ENCODE results near the gene CCNI2.
A peak's percentile ranks its signal among the peaks of the same experiment; 100 is the strongest.

CCNI2 gene, protein sequence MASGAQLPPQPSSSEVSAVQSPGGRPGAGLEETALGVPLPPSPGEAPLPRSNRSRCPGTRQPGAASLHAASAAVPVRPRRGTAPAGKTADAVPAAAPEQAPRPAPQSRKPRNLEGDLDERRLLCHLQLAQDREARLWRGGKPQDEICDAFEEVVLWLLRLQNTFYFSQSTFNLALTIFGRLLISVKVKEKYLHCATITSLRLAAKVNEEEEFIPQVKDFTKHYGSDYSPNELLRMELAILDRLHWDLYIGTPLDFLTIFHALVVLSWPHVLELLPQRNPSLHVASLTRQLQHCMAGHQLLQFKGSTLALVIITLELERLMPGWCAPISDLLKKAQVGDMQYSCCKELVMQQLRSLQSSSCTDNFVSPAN

DNA sequence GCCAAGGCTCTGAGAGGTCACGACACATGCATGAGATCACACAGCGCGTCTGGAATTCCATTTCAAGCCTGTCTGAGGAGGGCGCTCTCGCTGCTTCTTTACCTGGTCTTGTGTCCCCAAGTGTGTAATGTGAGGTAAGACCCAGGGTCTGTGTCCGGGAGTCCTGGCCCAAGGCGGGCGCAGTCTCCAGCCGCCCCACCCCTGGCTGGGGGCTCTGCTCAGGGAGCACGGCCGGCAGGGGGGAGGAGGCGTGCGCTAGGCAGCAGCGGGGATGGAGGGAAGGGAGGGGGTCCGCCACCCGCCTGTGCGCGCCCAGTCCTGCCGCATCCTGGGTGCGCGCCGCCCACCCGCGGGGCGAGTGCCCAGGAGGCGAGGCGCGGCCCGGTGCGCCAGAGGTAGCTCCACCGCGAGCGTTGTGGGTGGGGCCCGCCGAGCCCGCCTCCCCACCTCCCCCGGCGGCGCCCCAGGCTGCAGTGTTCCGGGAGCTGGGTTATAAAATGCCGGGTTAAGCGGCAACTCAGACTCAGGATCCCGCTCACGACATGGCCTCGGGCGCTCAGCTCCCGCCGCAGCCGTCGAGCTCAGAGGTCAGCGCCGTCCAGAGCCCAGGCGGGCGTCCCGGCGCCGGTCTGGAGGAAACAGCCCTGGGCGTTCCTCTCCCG lies at the start of gene CCNI2:
Gene CCNI2, plus strand, starts transcription at position 473 of the 662 bp plus-strand sequence. Its CDS starts 70 bp downstream, at position 543.
- DNase-seq (ENCODE audit: low read depth), result peak; percentile 37

DNA sequence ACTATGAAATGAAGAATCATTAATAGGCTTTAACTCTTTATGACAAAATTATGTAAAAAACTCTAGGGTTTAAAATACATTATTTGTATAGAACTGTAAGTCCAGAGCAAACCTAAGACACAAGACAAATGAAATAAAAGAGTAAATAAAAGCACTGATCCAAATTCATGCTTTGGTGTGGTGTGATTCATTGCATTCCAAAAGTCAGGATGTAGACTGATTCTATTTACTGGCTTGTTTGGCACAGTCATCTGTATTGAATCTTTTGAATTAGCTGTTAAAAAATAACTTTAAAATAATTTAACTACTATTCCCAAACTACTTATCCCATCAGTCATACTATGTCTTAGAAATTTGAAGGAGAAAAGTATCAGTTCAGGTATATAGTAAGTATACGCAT lies 42.4 kb upstream of the CCNI2 start:
- no peak for DNase-seq (ENCODE audit: low read depth)

DNA sequence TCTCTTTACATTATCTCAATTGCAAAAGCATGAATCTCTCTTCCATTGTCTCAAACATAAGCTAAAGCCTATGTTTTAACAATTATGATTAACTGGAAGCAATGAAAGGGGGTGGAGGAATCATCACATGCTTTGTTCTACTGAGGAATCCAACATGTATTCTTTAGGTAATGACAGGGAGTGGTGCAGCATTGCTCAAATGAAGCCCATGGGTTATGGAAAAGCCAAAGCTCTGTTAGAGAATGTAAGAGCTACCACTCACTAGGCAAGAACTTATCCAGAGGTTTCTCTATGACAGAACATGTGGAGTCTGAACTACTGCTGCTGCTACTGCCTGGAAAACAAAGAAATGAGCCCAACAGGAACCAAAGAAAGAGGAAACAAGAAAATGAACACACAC lies 38.6 kb upstream of the CCNI2 start:
- no peak for DNase-seq (ENCODE audit: low read depth)

DNA sequence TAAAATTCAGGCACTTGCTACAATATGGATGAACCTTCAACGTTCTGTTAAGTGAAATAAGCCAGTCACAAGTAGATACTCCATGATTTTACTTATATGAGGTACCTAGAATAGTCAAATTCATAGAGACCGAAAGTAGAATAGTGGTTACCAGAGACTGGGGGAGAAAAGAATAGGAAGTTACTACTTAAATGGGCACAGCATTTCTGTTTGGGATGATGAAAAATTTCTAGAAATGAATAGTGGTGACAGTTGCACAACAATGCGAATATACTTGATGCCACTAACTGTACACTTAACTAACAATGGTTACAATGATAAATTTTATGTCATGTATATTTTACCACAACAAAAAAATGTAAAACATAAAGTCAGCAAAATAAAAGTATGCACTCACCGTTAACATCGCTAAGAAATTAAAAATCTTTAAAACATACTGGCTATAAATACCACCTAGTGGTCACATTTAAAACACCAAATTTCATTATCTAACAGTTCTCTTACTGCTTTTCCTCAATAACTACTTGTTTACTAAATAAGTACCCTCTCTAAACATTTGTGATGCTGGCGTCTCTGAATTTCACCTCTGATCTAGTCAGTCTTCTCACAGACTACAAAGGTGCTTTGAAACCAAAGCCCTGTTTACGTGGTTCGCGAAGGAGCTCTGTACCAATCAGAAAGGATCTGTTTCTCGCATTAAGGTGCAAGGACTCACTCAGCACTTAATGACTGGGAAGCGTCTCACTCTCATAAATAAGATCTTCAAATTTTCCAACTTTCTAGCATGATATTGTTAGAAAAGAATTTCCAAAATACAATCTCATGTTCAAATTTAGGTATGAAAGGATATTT lies 32.5 kb upstream of the CCNI2 start:
- no peak for DNase-seq (ENCODE audit: low read depth)

DNA sequence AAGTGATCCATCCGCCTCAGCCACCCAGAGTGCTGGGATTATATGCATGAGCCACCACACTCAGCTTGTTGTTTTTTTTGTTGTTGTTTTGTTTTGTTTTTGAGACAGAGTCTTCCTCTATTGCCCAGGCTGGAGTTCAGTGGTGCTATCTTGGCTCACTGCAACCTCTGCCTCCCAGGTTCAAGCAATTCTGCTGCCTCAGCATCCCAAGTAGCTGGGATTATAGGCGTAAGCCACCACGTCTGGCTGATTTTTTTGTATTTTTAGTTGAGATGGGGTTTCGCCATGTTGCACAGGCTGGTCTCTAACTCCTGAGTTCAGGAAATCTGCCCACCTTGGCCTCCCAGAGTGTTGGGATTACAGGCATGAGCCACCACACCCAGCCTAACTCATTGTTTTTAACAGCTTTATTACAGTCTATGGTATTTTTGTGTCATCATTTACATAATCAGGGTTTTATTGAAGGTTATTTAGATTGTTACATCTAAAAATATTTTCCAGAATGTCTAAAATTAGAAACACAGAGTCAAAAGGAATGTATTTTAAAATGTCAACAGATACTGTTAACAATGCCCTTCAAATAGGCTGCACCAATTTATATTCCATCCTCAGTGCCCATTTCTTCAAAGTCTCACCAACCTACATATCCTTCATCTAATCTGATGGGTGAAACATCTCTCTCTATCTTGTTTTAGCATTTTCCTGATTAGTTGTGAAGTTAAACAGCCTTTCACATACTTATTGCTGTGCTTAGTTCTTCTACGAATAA lies 28.5 kb upstream of the CCNI2 start:
- DNase-seq (ENCODE audit: low read depth), result no peak

DNA sequence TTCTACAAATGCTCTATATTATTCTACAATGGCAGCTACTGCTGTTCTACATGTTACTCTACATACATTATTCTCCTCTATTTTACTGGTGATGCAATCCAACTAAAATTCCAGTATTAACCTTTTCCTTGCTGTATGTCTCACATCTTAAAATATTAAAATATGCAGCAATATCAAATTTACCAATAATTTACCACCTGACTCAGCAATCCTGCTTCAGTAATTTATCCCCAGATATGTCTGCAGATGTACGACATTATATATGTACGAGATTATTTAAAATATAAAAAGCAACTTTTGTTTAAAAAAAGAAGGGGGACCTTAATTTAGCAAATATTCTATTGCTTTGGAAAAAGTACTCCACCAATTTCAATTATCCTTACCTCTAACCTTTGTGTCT lies 21.5 kb upstream of the CCNI2 start:
- DNase-seq (ENCODE audit: low read depth), result no peak

DNA sequence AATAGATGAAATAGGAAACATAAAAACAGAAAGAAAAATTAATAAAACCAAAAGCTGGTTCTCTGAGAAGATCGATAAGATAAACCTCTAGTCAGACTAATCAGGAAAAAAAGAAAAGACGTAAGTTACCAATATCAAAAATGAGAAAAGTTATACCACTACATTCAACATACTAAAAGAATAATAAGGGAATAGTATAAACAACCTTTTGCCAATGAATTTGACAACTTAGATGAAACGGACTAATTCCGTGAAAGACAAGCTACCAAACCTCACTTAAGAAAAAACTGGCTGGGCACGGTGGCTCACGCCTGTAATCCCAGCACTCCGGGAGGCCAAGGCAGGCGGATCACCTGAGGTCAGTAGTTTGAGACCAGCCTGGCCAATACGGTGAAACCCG lies 17.3 kb upstream of the CCNI2 start:
- DNase-seq (ENCODE audit: low read depth), result no peak

DNA sequence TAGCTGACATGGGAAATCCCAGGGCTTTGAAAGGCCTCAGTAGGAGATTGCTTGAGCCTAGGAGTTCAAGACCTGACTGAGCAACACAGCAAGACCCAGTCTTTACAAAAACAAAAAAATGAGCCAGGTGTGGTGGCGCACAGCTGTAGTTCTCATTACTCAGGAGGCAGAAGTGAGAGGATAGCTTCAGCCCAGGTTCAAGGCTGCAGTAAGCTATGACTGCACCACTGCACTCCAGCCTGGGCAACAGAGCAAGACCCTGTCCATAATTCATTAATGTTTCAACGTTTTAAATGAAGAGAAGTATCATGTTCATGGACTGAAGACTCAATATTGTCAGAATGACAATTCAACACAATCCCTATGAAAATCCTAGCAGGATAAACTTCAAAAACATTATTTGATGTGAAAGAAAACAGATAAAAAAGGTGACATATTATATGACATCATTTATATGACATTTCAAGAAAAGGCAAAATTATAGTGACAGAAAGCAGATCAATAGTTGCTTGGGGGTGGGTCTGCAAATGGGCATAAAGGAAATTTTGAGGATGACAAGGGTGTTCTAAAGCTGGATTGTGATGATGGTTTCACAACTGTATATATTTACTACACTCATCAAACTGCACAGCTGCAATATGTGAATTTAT lies 13.6 kb upstream of the CCNI2 start:
- no peak for DNase-seq (ENCODE audit: low read depth)

DNA sequence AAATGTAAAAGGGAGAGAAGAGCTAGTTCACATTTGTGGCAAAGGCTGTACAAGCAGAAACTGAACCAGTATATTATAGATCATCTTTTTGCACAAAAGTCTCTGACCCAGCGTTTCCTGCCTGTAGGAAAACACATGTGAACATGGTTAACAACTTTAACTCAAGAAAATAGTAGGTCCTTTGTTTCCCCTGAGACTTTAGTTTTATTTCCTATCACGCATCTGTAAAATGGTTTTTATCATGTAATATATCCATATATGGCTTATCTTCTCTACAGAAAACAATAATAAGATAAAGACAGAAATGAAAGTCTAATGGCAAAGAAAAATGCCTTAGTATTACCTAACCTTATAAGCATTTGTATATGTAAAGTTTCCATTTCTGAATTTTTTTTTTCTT lies 12.5 kb upstream of the CCNI2 start:
- no peak for DNase-seq (ENCODE audit: low read depth)

DNA sequence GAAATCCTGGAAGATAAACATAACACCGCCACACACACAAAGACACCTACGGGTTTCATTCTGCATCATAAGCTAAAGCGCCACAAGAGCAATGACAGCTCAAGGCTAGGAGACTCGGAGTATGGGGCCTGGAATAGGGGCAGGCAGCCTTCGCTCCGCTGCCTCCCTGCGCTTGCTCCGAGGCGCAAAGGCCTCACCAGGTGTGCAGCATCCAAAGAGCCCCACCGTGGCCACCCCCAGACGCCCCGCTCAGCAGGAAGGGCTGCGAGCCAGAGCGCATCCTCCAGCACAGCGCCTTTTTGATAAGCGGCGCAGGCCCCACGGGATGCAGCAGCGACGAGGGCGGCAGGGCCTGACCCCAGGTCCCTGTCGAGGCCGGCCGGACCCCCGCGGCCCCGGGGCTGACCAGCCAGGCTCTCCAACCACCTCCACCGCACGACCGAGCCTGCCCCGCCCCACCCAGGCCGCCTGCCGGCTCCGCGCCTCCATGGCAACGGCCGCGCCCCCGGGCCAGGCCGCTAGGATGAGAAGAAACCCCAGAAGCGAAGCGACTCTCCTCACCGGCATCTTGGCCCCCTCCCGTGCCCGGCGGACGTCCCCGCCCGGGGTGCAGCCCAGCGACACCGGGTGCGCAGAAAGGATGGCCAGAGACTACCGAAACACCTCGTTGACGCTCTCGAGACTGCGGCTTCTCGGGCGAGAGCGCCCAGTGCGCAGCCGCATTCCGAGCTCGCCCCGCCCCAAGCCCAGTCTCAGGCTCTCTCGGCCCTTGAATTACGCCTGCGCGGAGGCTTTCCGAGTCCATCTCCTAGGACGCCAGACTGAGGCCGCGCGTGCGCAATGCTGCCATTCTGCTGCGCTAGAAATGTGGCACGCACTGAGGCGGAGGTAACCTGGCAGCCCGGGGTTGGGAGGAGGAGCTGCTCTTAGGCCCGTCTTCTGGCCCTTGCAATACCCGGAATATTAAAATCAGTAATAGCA lies 10.1 kb upstream of the CCNI2 start, which contains the start of gene KIF3A:
Gene KIF3A, minus strand, starts transcription at position 694 of the 981 bp plus-strand sequence. Its CDS starts 127 bp downstream, at position 567.
- peak; percentile 97 for DNase-seq (ENCODE audit: low read depth)

DNA sequence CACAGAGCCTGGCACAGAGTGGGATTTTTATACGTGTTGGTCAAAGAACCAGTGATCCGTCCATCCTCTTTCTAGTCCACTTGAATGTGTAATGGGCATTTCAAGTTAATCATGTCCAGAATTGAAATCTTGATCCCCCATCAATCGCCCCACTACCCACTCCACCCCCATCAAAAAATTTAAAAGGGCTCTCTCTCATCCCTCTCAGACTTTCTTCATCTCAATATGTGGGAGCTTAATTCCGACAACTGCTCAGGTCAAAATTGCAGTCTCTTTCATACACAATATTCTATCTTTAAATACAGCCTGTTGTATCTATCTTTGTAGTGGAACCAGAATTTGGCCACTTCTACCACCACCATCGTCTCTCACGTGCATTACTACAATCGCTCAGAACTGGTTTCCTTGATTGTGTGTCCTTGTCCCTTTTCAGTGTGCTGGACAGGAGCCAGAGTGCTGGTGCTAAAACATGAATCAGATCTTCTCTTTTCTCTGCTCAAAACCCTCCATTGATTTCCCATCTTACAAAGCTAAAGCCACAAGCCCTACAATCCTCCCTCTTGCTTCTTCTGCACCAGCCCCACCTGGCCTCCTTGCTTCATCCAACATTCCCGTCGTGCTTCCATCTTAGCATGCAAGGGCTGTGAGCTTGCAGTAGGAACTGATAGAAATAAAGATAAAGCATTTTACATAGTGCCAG lies 9.1 kb upstream of the CCNI2 start:
- no peak for DNase-seq (ENCODE audit: low read depth)

DNA sequence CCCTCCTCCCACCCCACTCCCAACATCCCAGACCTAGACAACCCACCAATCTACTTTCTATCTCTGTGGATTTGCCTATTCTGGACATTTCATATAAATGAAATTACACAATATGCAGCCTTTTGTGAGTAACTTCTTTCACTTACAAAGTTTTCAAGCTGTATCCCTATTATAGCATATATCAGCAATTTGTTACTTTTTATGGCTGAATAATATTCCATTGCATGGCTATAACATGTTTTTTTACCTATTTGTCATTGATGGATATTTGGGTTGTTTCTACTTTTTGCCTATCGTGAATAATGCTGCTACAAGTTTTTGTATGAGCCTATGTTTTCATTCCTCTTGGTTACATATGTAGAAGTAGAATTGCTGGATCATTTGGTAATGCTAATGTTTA lies 8.0 kb upstream of the CCNI2 start:
- no peak for DNase-seq (ENCODE audit: low read depth)

DNA sequence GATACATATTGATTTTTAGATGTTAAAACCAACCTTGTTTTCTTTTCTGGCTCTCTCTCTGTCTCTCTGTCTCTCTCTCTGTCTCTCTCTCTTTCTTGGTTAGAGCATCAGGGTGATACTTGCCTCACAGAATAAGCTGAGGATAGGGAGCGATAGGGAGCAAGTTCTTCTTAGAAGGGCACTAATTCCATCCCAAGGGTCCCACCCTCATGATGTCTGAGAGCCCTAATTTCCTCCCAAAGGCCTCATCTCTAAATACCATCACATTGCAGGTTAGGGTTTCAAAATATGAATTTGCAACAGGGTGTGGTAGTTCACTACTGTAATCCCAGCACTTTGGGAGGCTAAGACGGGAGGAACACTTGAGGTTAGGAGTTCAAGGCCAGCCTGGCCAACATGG lies 5.1 kb upstream of the CCNI2 start:
- DNase-seq (ENCODE audit: low read depth), result no peak

DNA sequence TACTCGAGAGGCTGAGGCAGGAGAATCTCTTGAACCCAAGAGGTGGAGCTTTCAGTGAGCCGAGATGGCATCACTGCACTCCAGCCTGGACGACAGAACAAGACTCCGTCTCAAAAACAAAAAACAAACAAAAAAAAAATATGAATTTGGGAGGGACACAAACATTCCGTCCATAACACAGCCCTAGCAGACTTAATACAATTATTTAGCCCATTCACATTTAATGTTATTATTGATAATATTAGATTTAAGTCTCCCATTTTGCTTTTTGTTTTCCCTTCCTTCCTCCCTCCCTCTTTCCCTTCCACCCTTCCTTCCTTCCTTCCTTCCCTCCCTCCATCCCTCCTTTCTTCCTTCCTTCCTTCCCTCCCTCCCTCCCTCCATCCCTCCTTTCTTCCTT lies 4.6 kb upstream of the CCNI2 start:
- DNase-seq (ENCODE audit: low read depth), result no peak

DNA sequence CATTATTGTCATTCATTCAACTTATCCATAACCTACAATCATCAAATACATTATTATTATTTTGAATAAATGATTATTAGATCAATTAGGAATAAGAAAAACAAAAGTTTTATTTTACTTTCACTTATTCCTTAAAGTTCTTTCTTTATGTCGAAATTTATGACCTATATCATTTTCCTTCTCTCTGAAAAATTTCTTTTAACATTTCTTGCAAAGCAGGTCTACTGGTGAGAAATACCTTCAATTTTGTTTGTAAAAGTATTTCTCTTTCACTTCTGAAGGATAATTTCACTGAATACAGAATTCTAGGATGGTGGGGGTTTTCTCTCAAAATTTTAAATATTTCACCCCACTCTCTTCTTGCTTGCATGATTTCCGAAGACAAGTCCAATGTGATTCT lies 2.6 kb upstream of the CCNI2 start:
- no peak for DNase-seq (ENCODE audit: low read depth)

DNA sequence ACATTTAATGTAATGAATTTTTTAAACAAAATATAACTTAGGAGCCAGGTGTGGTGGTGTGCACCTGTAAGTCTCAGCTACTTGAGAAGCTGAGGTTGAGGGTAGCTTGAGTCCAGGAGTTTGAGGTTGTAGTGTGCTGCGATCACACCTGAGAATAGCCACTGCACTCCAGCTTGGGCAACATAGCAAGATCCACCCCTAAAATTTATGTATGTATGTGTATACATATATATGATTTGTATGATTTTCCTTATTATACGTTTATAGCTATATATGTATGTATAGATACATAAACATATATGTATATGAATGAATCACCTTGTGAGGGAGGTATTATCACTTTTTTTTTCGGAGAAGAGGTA lies 653 bp upstream of the CCNI2 start:
- no peak for DNase-seq (ENCODE audit: low read depth)

DNA sequence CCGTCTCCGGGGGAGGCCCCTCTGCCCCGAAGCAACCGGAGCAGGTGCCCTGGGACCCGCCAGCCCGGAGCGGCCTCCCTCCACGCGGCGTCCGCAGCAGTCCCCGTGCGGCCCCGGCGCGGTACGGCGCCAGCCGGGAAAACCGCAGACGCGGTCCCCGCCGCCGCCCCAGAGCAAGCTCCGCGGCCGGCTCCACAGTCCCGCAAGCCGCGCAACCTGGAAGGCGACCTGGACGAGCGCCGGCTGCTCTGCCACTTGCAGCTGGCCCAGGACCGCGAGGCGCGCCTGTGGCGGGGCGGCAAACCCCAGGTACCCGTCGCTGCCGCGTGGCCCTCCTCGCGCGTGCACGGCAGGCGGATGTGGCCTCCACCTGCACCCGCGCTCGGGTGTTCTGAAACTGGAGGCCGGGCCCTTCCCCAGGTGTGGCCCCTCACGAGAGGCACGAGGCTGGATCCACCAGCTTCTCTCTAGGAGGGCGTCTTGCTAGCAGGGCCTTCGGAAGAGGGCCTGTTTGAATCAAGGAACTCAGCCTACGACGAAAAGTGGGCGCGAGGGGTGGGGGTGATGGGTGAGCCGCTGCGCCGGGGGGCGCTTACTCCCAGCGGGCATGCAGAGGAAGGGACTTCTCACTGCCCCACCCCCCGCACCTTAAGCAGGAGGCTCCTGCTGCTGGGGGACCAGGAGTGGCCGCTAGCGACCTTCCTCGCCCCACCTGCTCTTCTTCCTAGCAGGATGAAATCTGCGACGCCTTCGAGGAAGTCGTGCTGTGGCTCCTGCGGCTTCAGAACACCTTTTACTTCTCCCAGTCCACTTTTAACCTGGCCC lies 602 bp downstream of the CCNI2 start:
- DNase-seq (ENCODE audit: low read depth), result no peak

DNA sequence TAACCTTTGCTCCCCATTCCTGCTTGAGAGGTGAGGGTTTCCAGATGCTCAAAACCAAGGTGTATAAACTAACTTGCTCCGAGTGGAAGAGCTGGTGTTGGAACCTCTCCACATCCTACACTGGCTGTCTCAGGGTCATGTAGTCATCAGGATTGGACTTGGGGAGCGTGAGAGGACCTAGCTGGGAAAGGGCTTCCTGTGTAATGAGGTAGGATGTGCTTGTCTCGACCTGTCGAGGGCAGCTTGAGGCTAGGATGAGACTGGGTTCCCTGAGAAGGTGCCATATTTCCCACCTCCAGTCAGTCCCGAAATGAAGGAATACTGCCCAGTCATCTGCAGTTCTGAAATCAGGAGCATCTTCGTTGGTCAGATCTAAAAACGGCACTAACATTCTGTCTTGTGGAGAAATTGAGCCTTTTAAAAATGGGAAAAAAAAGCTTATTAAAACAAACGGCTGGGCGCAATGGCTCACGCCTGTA lies 1.3 kb downstream of the CCNI2 start:
- no peak for DNase-seq (ENCODE audit: low read depth)

DNA sequence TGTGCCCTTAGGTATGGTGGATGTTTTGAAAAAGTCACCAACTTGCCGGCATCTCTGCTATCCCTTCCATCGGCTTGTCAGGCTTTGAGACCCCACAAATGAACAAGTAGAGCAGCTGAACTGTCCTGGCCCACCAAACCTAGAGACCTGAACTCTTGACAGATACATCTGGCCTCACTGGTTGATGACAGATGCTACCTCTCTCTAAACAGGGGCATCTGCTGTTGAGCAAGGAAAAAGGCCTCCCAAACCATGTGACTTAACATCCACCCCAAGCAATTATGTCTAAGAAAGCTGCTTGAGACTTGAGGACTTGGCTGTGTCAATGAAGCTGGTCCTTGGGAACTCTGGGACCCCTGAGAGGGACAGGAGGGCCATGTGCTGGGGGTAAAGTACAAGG lies 2.3 kb downstream of the CCNI2 start:
- no peak for DNase-seq (ENCODE audit: low read depth)
